IMR-90 (cell line): Measurements from ENCODE around the gene FAM163B. TPM values are rescaled to one million over a fixed set of nuclear protein-coding genes. Genes with fewer than 3 reads are reported as not detected.

Experiments
- ATAC-seq: fragments of 200-7000 bp; cut with Tn5 transposase; 2 replicates; pipeline ENCODE4 v1.9.1; 2020; ENCODE audit warnings: low read depth, mild to moderate bottlenecking, moderate library complexity
- BruUV-seq: library from RNA; stranded (reverse); fragments of 400-500 nt; replicated peaks from 2 replicates; lab custom pipeline; 2021; lab: Mats Ljungman, UMichigan
- CTCF ChIA-PET: fragments of 300-600 bp; formaldehyde crosslinking; extraction: SDS; loops from one replicate; lab custom pipeline; 2021; ENCODE audit warnings: antibody characterized with exemption; lab: Yijun Ruan, JAX
- POLR2A ChIA-PET: fragments of 300-600 bp; sonication (Branson Sonifier 250); formaldehyde crosslinking; loops from one replicate; lab custom pipeline; 2022; ENCODE audit warnings: antibody characterized with exemption; ENCODE audit not compliant: unreplicated experiment; lab: Charles Lee
- DNase-seq: peaks from one replicate; pipeline ENCODE4 v3.0.0; 2013
- H2AFZ ChIP-seq: replicated peaks from 2 replicates; pipeline ENCODE3; 2013; ENCODE audit warnings: low read length, mild to moderate bottlenecking; ENCODE audit not compliant: poor library complexity
- H2AK5ac ChIP-seq: 2 replicates; pipeline ENCODE4 v1.6.1; 2013; ENCODE audit warnings: low read depth, low read length, inconsistent platforms
- H2AK9ac ChIP-seq: replicated peaks from 2 replicates; pipeline ENCODE3; 2013; ENCODE audit warnings: mild to moderate bottlenecking, low read depth, low read length, moderate library complexity; ENCODE audit not compliant: poor library complexity
- H2BK120ac ChIP-seq: 2 replicates; pipeline ENCODE4 v1.6.1; 2013; ENCODE audit warnings: low read depth, low read length, inconsistent platforms
- H2BK15ac ChIP-seq: 3 replicates; pipeline ENCODE4 v1.6.1; 2013; ENCODE audit warnings: low read depth, low read length, inconsistent platforms
- H2BK20ac ChIP-seq: 2 replicates; pipeline ENCODE4 v1.6.1; 2013; ENCODE audit warnings: low read depth, mild to moderate bottlenecking, inconsistent platforms, low read length, moderate library complexity
- H2BK5ac ChIP-seq: 2 replicates; pipeline ENCODE4 v1.6.1; 2013; ENCODE audit warnings: mild to moderate bottlenecking, low read depth, low read length, inconsistent platforms; ENCODE audit not compliant: poor library complexity, severe bottlenecking
- H3K14ac ChIP-seq: replicated peaks from 2 replicates; pipeline ENCODE4 v1.6.1; 2013; ENCODE audit warnings: low read depth, low read length, inconsistent platforms
- H3K18ac ChIP-seq: 2 replicates; pipeline ENCODE4 v1.6.1; 2013; ENCODE audit warnings: low read depth, low read length, control low read depth
- H3K23ac ChIP-seq: 2 replicates; pipeline ENCODE4 v1.6.1; 2013; ENCODE audit warnings: low read depth, low read length, inconsistent platforms
- H3K27ac ChIP-seq: 2 replicates; pipeline ENCODE4 v1.5.1; 2013; ENCODE audit warnings: mild to moderate bottlenecking, control low read depth, low read length; ENCODE audit not compliant: insufficient read depth
- H3K27me3 ChIP-seq: 2 replicates; pipeline ENCODE4 v1.6.1; 2013; ENCODE audit warnings: low read length; ENCODE audit not compliant: control insufficient read depth, insufficient read depth
- H3K36me3 ChIP-seq: 2 replicates; pipeline ENCODE4 v1.6.1; 2013; ENCODE audit warnings: low read length, mixed read lengths; ENCODE audit not compliant: control insufficient read depth, insufficient read depth
- H3K4ac ChIP-seq: 2 replicates; pipeline ENCODE4 v1.6.1; 2013; ENCODE audit warnings: low read depth, low read length, inconsistent platforms
- H3K4me1 ChIP-seq: 2 replicates; pipeline ENCODE4 v1.6.1; 2013; ENCODE audit warnings: low read length, mixed read lengths; ENCODE audit not compliant: control insufficient read depth, insufficient read depth
- H3K4me2 ChIP-seq: 2 replicates; pipeline ENCODE4 v1.6.1; 2013; ENCODE audit warnings: low read depth, mild to moderate bottlenecking, control low read depth, low read length, moderate library complexity
- H3K4me3 ChIP-seq: 2 replicates; pipeline ENCODE4 v1.5.1; 2013; ENCODE audit warnings: low read depth, mild to moderate bottlenecking, control low read depth, low read length, moderate library complexity; ENCODE audit not compliant: insufficient read depth
- H3K56ac ChIP-seq: 2 replicates; pipeline ENCODE4 v1.6.1; 2013; ENCODE audit warnings: low read length, inconsistent platforms; ENCODE audit not compliant: insufficient read depth; ENCODE audit errors: extremely low read depth
- H3K79me1 ChIP-seq, 2 experiments: 2 replicates each; pipeline ENCODE4 v1.6.1; 2013; ENCODE audit warnings: low read length in 2 of 2, inconsistent platforms in 1 of 2, low read depth in 1 of 2
- H3K9ac ChIP-seq: 2 replicates; pipeline ENCODE4 v1.6.1; 2013; ENCODE audit warnings: low read depth, low read length, control low read depth
- H3K9me1 ChIP-seq: 2 replicates; pipeline ENCODE4 v1.6.1; 2013; ENCODE audit warnings: low read length, inconsistent platforms; ENCODE audit not compliant: insufficient read depth
- H3K9me3 ChIP-seq: 2 replicates; pipeline ENCODE4 v1.6.1; 2013; ENCODE audit warnings: low read length; ENCODE audit not compliant: control insufficient read depth, insufficient read depth
- H4K20me1 ChIP-seq: 2 replicates; pipeline ENCODE4 v1.6.1; 2013; ENCODE audit warnings: low read length, inconsistent platforms; ENCODE audit not compliant: insufficient read depth
- H4K5ac ChIP-seq: 2 replicates; pipeline ENCODE4 v1.6.1; 2013; ENCODE audit warnings: mild to moderate bottlenecking, low read depth, low read length, control low read depth
- H4K8ac ChIP-seq, 2 experiments: 2 replicates each; pipeline ENCODE4 v1.6.1; 2013; ENCODE audit warnings: low read depth in 2 of 2, low read length in 2 of 2, control low read depth in 1 of 2, inconsistent platforms in 1 of 2
- H4K91ac ChIP-seq: 2 replicates; pipeline ENCODE4 v1.6.1; 2013; ENCODE audit warnings: low read depth, low read length, inconsistent platforms; ENCODE audit not compliant: insufficient read depth
- BHLHE40 ChIP-seq: fragments of 150-350 bp; IDR thresholded peaks from 2 replicates; pipeline ENCODE4 v1.6.1; 2016; ENCODE audit warnings: mild to moderate bottlenecking, low read depth, low read length
- CEBPB ChIP-seq: IDR thresholded peaks from 2 replicates; pipeline ENCODE4 v1.6.1; 2012; ENCODE audit warnings: low read depth, low read length, improper control_type of control experiment
- MAFK ChIP-seq: IDR thresholded peaks from 2 replicates; pipeline ENCODE4 v1.6.1; 2012; ENCODE audit warnings: low read depth, low read length, improper control_type of control experiment
- POLR2A ChIP-seq: IDR thresholded peaks from 2 replicates; pipeline ENCODE4 v1.6.1; 2012; ENCODE audit warnings: mild to moderate bottlenecking, low read depth, low read length
- RCOR1 ChIP-seq: IDR thresholded peaks from 2 replicates; pipeline ENCODE4 v1.6.1; 2012; ENCODE audit warnings: mild to moderate bottlenecking, low read length, improper control_type of control experiment; ENCODE audit not compliant: insufficient replicate concordance
- SMC3 ChIP-seq: fragments of 150-350 bp; IDR thresholded peaks from 2 replicates; pipeline ENCODE4 v1.6.1; 2016; ENCODE audit warnings: low read depth, mild to moderate bottlenecking, antibody characterized with exemption, low read length, moderate library complexity
- WGBS, 2 experiments: methylation state at CpG; one replicate each; pipeline versions ENCODE4 v1.1.5 to v1.1.7; 2013; ENCODE audit warnings: missing lambda C conversion rate in 2 of 2; ENCODE audit not compliant: insufficient read length in 1 of 2; ENCODE audit errors: extremely low coverage in 2 of 2; 5-methylcytosine and 5-hydroxymethylcytosine counted together
- dilution Hi-C: fragments of 300-500 bp; cut with HindIII; formaldehyde crosslinking; loops from one replicate; pipeline ENCODE4 v1.14.3; 2018; ENCODE audit warnings: low sequenced_read_pairs; ENCODE audit not compliant: unreplicated experiment
- in situ Hi-C: fragments of 300-500 bp; cut with MboI; formaldehyde crosslinking; loops from 3 replicates; pipeline ENCODE4 v1.14.3; 2019; ENCODE audit warnings: low sequenced_read_pairs, inconsistent platforms, mixed read lengths
- intact Hi-C: fragments of 100-400 bp; cut with micrococcal nuclease; formaldehyde crosslinking; loops from 2 replicates; pipeline ENCODE4 v1.10.0; 2022
- polyA plus RNA-seq, 3 experiments: library from polyadenylated mRNA; depleted of rRNA; stranded (reverse); fragments of >200 nt; gene quantifications; 2 replicates each; pipeline ENCODE4 v1.2.3, GENCODE V29; 2012; ENCODE audit warnings: low replicate concordance in 1 of 3
- total RNA-seq: library from RNA; depleted of rRNA; stranded (reverse); fragments of >200 nt; gene quantifications from 2 replicates; pipeline ENCODE4 v1.2.3, GENCODE V29; 2012

Gene FAM163B
- total and polyA plus RNA-seq, 2 of the 4 experiments (the other 2 are of a cell fraction): not detected

DNA sequence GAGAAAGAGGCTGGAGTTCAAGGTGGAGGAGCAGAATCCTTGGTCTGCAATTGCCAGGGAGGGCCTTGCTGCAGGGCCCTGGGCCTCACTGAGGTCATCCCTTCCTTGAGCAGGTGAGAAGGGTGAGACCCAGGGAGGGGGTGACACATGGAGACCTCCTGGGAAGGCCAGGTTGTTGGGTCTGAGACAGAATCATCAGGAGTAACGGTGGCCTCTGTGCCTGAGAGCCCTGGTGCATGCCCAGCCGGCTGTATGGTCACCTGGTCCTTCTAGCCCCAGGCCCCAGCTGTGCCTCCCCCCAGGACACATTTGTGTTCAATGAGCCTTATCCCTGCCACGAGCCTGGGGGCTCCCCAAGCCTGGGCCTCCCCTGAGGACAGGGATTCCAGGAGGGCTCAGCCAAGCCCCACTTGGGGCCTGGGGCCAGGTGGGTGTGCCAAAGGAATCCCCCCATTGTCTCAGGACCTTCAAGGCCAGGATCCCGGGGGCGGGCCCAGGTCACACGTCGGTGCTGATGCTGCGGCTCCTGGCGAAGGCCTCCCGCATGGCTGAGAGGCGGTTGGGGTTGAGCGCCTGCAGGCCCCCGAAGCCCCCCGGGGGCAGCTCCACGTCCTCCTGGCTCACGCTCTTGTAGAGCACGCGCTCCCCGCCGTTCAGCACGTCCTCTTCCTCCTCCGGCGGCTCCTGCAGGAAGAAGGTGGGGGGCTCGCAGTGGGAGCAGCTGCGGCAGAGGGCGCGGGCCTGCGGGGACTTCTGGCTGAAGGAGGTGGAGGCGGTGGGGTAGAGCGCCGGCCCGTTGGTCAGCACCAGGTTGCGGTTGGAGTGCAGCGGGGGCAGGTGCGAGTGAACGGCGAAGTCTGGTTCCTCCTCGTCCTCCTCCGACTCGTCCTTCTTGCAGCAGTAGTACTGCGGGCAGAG is 30.4 kb downstream of the FAM163B start:
- in situ Hi-C loops: no loop called here
- no peak for ATAC-seq

More for the DNA sequence above, 30.4 kb downstream of the FAM163B start:
- H3K4me1 ChIP-seq: peaks cover 4% of the 10 kb centered on the region; the same call in 1 of the 2 replicates
- TF ChIP-seq CEBPB (no peak), SMC3 (no peak), BHLHE40 (no peak), MAFK (no peak), RCOR1 (no peak), POLR2A (no peak)
- DNase-seq: no peak
- no peaks in the 10 kb centered on the region for H3K9me3 ChIP-seq
- H2BK15ac ChIP-seq: no peak overlapping the region
- no peak overlapping the region for H3K4me3 ChIP-seq
- no peak overlapping the region for H3K4ac ChIP-seq
- no peak overlapping the region for H2AK5ac ChIP-seq
- WGBS, 2 experiments: 76% methylated on average over 18 of the region's 41 CpGs; no CpG with 5 or more reads in 1 of the 2 experiments
- H2BK120ac ChIP-seq: no peak overlapping the region
- H2BK20ac ChIP-seq: no peak overlapping the region
- dilution Hi-C loops (no loop called here), intact Hi-C loops (no loop called here)
- H3K18ac ChIP-seq: no peak overlapping the region
- H3K27me3 ChIP-seq: peaks cover 32% of the 10 kb centered on the region; the same call in 1 of the 2 replicates
- H3K4me2 ChIP-seq: no peak overlapping the region
- no peak overlapping the region for H3K27ac ChIP-seq
- no peak overlapping the region for H3K14ac ChIP-seq
- ChIA-PET POLR2A (no interaction called here), CTCF (no interaction called here)
- no peak overlapping the region for H2AK9ac ChIP-seq
- no peaks in the 10 kb centered on the region for H3K36me3 ChIP-seq
- no peak overlapping the region for H3K56ac ChIP-seq
- no peak overlapping the region for H3K9ac ChIP-seq
- H4K8ac ChIP-seq: no peak overlapping the region
- no peak overlapping the region for H4K91ac ChIP-seq
- H4K20me1 ChIP-seq: no peaks in the 10 kb centered on the region
- H2BK5ac ChIP-seq: no peak overlapping the region
- no peaks in the 10 kb centered on the region for H3K79me1 ChIP-seq
- no TSS peak for BruUV-seq
- H3K23ac ChIP-seq: no peak overlapping the region
- peak overlapping the region; percentile 5 for H2AFZ ChIP-seq
- H3K9me1 ChIP-seq: no peaks in the 10 kb centered on the region
- H4K5ac ChIP-seq: no peak overlapping the region
